Measurements from ENCODE around the gene DDX18. TPM values are rescaled to one million over a fixed set of nuclear protein-coding genes. Genes with fewer than 3 reads are reported as not detected.
"Not testable (repeated sequence)": the region's sequence is repeated elsewhere in the genome, so short reads cannot be mapped to it uniquely, and the experiment has no call there.

The DDX18 gene
- total RNA-seq, 1 donor from 2014 or later, result 65.5 TPM

GRCh38 chr2:117801826-117802225 lies 12.7 kb upstream of the DDX18 start:
- Mint-ChIP-seq H3K9me3 (ENCODE audit: low read depth) (no peaks in the 10 kb centered on the region), H3K4me1 (ENCODE audit: low read depth) (peaks cover 4% of the 10 kb centered on the region), H3K27me3 (no peaks in the 10 kb centered on the region), H3K36me3 (ENCODE audit: insufficient read depth) (no peaks in the 10 kb centered on the region), H3K4me3 (ENCODE audit: low read depth) (no peak overlapping the region), H3K27ac (no peak overlapping the region)
- no peak for DNase-seq (ENCODE audit: low spot score, unreplicated experiment)
- TF ChIP-seq CTCF (IDR thresholded peaks at IDR 0.05; ENCODE audit: unreplicated experiment), result no peak

GRCh38 chr2:117803644-117804325 lies 10.7 kb upstream of the DDX18 start:
- not testable (repeated sequence) for DNase-seq (ENCODE audit: low spot score, unreplicated experiment); H3K9me3 Mint-ChIP-seq (ENCODE audit: low read depth); H3K36me3 Mint-ChIP-seq (ENCODE audit: insufficient read depth); H3K27me3 Mint-ChIP-seq; H3K4me1 Mint-ChIP-seq (ENCODE audit: low read depth)
- Mint-ChIP-seq H3K4me3 (ENCODE audit: low read depth) (peak overlapping the region; percentile 82), H3K27ac (peak overlapping the region; percentile 69)

- Mint-ChIP-seq H3K9me3 (ENCODE audit: low read depth) (no peaks in the 10 kb centered on the region), H3K4me3 (ENCODE audit: low read depth) (no peak overlapping the region), H3K27me3 (peaks cover 3% of the 10 kb centered on the region), H3K4me1 (ENCODE audit: low read depth) (peaks cover 11% of the 10 kb centered on the region), H3K36me3 (ENCODE audit: insufficient read depth) (peaks cover 4% of the 10 kb centered on the region), H3K27ac (no peak overlapping the region)
- no peak for TF ChIP-seq CTCF (IDR thresholded peaks at IDR 0.05; ENCODE audit: unreplicated experiment)
- DNase-seq (ENCODE audit: low spot score, unreplicated experiment), result no peak
Measured at GRCh38 chr2:117812443-117812842, 2.0 kb upstream of the DDX18 start.

GRCh38 chr2:117815946-117816345 lies 1.5 kb downstream of the DDX18 start:
- Mint-ChIP-seq H3K27ac (no peak overlapping the region), H3K27me3 (peaks cover 3% of the 10 kb centered on the region), H3K4me1 (ENCODE audit: low read depth) (peaks cover 11% of the 10 kb centered on the region), H3K4me3 (ENCODE audit: low read depth) (peak overlapping the region; percentile 95), H3K9me3 (ENCODE audit: low read depth) (no peaks in the 10 kb centered on the region), H3K36me3 (ENCODE audit: insufficient read depth) (peaks cover 14% of the 10 kb centered on the region)
- no peak for TF ChIP-seq CTCF (IDR thresholded peaks at IDR 0.05; ENCODE audit: unreplicated experiment)
- no peak for DNase-seq (ENCODE audit: low spot score, unreplicated experiment)

- no peak for TF ChIP-seq CTCF (IDR thresholded peaks at IDR 0.05; ENCODE audit: unreplicated experiment)
- H3K27ac Mint-ChIP-seq, result no peak overlapping the region
- H3K36me3 Mint-ChIP-seq (ENCODE audit: insufficient read depth), result peaks cover 28% of the 10 kb centered on the region
- H3K4me1 Mint-ChIP-seq (ENCODE audit: low read depth), result peaks cover 11% of the 10 kb centered on the region
- no peaks in the 10 kb centered on the region for H3K27me3 Mint-ChIP-seq
- H3K9me3 Mint-ChIP-seq (ENCODE audit: low read depth), result no peaks in the 10 kb centered on the region
- DNase-seq (ENCODE audit: low spot score, unreplicated experiment), result no peak
- no peak overlapping the region for H3K4me3 Mint-ChIP-seq (ENCODE audit: low read depth)
Measured at GRCh38 chr2:117818921-117819320, 4.4 kb downstream of the DDX18 start.

- H3K4me1 Mint-ChIP-seq (ENCODE audit: low read depth), result peaks cover 5% of the 10 kb centered on the region
- no peaks in the 10 kb centered on the region for H3K9me3 Mint-ChIP-seq (ENCODE audit: low read depth)
- peaks cover 32% of the 10 kb centered on the region for H3K36me3 Mint-ChIP-seq (ENCODE audit: insufficient read depth)
- H3K4me3 Mint-ChIP-seq (ENCODE audit: low read depth), result no peak overlapping the region
- no peak overlapping the region for H3K27ac Mint-ChIP-seq
- DNase-seq (ENCODE audit: low spot score, unreplicated experiment), result no peak
- no peaks in the 10 kb centered on the region for H3K27me3 Mint-ChIP-seq
- TF ChIP-seq CTCF (IDR thresholded peaks at IDR 0.05; ENCODE audit: unreplicated experiment), result no peak
Measured at GRCh38 chr2:117820444-117820843, 6.0 kb downstream of the DDX18 start.
